GM12878 (cell line): Measurements from ENCODE around the gene ATP2B1. TPM values are rescaled to one million over a fixed set of nuclear protein-coding genes. Genes with fewer than 3 reads are reported as not detected.
A peak's percentile ranks its signal among the peaks of the same experiment; 100 is the strongest.

Source experiments
- BMI1 ChIP-seq: fragments of 450-650 bp; IDR thresholded peaks from 2 replicates; pipeline ENCODE4 v1.6.1; 2016; ENCODE audit warnings: mild to moderate bottlenecking, moderate library complexity, borderline replicate concordance
- CUX1 ChIP-seq: IDR thresholded peaks from 2 replicates; pipeline ENCODE4 v1.6.1; 2012; ENCODE audit warnings: improper control_type of control experiment, low read depth, low read length; ENCODE audit not compliant: insufficient replicate concordance
- DPF2 ChIP-seq: fragments of 450-650 bp; IDR thresholded peaks from 2 replicates; pipeline ENCODE4 v1.6.1; 2017; ENCODE audit warnings: mild to moderate bottlenecking
- EP300 ChIP-seq, 2 experiments: fragments of 150-350 bp in 1 of 2; IDR thresholded peaks; 2 replicates each; pipeline ENCODE4 v1.6.1; 2011 to 2012; ENCODE audit warnings: low read depth in 2 of 2, low read length in 2 of 2, borderline replicate concordance in 1 of 2, improper control_type of control experiment in 1 of 2, inconsistent platforms in 1 of 2; ENCODE audit not compliant: control insufficient read depth in 1 of 2
- FOS ChIP-seq: IDR thresholded peaks from 3 replicates; pipeline ENCODE4 v1.6.1; 2011; ENCODE audit warnings: borderline replicate concordance; ENCODE audit not compliant: insufficient read length; ENCODE audit errors: extremely low read depth
- GABPA ChIP-seq: IDR thresholded peaks from 2 replicates; pipeline ENCODE4 v1.6.1; 2014; ENCODE audit warnings: antibody characterized with exemption, low read depth, mild to moderate bottlenecking, inconsistent platforms
- GATAD2B ChIP-seq: fragments of 450-650 bp; conservative IDR thresholded peaks from 2 replicates; pipeline ENCODE4 v1.6.1; 2017; ENCODE audit warnings: low read depth, mild to moderate bottlenecking, moderate library complexity
- HSF1 ChIP-seq: fragments of 150-350 bp; IDR thresholded peaks from 2 replicates; pipeline ENCODE4 v1.6.1; 2014; ENCODE audit warnings: mild to moderate bottlenecking, low read depth, low read length
- KAT2A ChIP-seq: conservative IDR thresholded peaks from 2 replicates; pipeline ENCODE4 v1.6.1; 2011; ENCODE audit warnings: low read depth, low read length; ENCODE audit not compliant: control insufficient read depth
- MLLT1 ChIP-seq: fragments of 450-650 bp; IDR thresholded peaks from 2 replicates; pipeline ENCODE4 v1.6.1; 2016; ENCODE audit warnings: mild to moderate bottlenecking
- MTA2 ChIP-seq: fragments of 450-650 bp; IDR thresholded peaks from 2 replicates; pipeline ENCODE4 v1.6.1; 2016; ENCODE audit warnings: low read depth, mild to moderate bottlenecking, moderate library complexity
- MTA3 ChIP-seq: IDR thresholded peaks from 2 replicates; pipeline ENCODE4 v1.6.1; 2012; ENCODE audit warnings: low read length, inconsistent platforms, borderline replicate concordance
- MYC ChIP-seq: IDR thresholded peaks from 2 replicates; pipeline ENCODE4 v1.6.1; 2011; ENCODE audit warnings: mild to moderate bottlenecking, low read length, moderate library complexity, inconsistent platforms; ENCODE audit not compliant: insufficient read depth, insufficient replicate concordance, insufficient read length, severe bottlenecking
- POLR2A ChIP-seq: IDR thresholded peaks from 2 replicates; pipeline ENCODE4 v1.6.1; 2011; ENCODE audit warnings: low read depth, mild to moderate bottlenecking, low read length
- POU2F2 ChIP-seq: IDR thresholded peaks from 3 replicates; pipeline ENCODE4 v1.6.1; 2011; ENCODE audit warnings: low read depth, mild to moderate bottlenecking, low read length, borderline replicate concordance
- SRF ChIP-seq, 2 experiments: IDR thresholded peaks; 2 replicates each; pipeline ENCODE4 v1.6.1; 2011; ENCODE audit warnings: low read depth in 2 of 2, low read length in 2 of 2, mild to moderate bottlenecking in 1 of 2, moderate library complexity in 1 of 2
- TBL1XR1 ChIP-seq: IDR thresholded peaks from 2 replicates; pipeline ENCODE4 v1.6.1; 2012; ENCODE audit warnings: low read depth, low read length, improper control_type of control experiment
- polyA plus RNA-seq, 11 experiments: library from polyadenylated mRNA; depleted of rRNA in 4 of 11; unstranded in 6 of 11; stranded (reverse) in 5 of 11; fragments of >200 nt; fragmentation: Nextera tagmentation in 4 of 11; fragmentation: Illumina TruSeq in 1 of 11; extraction: Ambion mirVana in 4 of 11; extraction: Trizol in 1 of 11; gene quantifications; 1 replicate in 1 of 11; 2 replicates in 10 of 11; pipeline versions ENCODE4 v1.2.1 to v1.2.3, GENCODE V29; 2011 to 2016; ENCODE audit warnings: inconsistent platforms in 2 of 11, missing spikeins in 2 of 11, low read depth in 1 of 11
- total RNA-seq, 4 experiments: library from RNA; depleted of rRNA in 3 of 4; stranded (reverse); fragments of >200 nt in 3 of 4; fragmentation: Illumina TruSeq in 1 of 4; extraction: Trizol in 1 of 4; gene quantifications; 2 replicates each; pipeline versions ENCODE4 v1.2.1 to v1.2.3, GENCODE V29; 2013 to 2021

Gene ATP2B1
- total and polyA plus RNA-seq, 10 of the 15 experiments (the other 5 are each of a cell fraction or from before 2014, with no cell fraction given) = 15.9 to 67.8 (median 48.5) TPM

GRCh38 chr12:89756585-89757398 lies 48.2 kb upstream of the ATP2B1 start (continued):
- TF ChIP-seq MLLT1 = peak; percentile 75
- peak; percentile 97 for TF ChIP-seq MTA3
- no peak for TF ChIP-seq KAT2A
- no peak for TF ChIP-seq FOS
- peak; percentile 97 for TF ChIP-seq DPF2
- TF ChIP-seq GATAD2B = 0 out of 2 replicates have a peak, but pooled peaks have one; percentile 55
- peak; percentile 97 to 98 for TF ChIP-seq EP300 (IDR thresholded peaks at IDR 0.05; ENCODE audit: borderline replicate concordance in 1 of 2, control insufficient read depth in 1 of 2, low read depth in 2 of 2, low read length in 2 of 2)
- TF ChIP-seq MTA2 = peak; percentile 97
- peak; percentile 89 for TF ChIP-seq TBL1XR1
- no peak for TF ChIP-seq MYC
- peak; percentile 84; the same call in 1 of the 2 replicates for TF ChIP-seq BMI1
- TF ChIP-seq POLR2A = no peak
- 0 out of 3 replicates have a peak, but pooled peaks have one; percentile 41 for TF ChIP-seq POU2F2
- TF ChIP-seq HSF1 = no peak
- peak in 1 of 2 experiments; percentile 40; a peak in 1 of 4 replicates for TF ChIP-seq SRF (IDR thresholded peaks at IDR 0.05; ENCODE audit: low read depth in 2 of 2, low read length in 2 of 2)
- no peak for TF ChIP-seq CUX1
- TF ChIP-seq GABPA = peak; percentile 71; the same call in 1 of the 2 replicates
